ENCODE data around the gene KIF9. TPM values are rescaled to one million over a fixed set of nuclear protein-coding genes. Genes with fewer than 3 reads are reported as not detected.
A peak's percentile ranks its signal among the peaks of the same experiment; 100 is the strongest.
"Not testable (repeated sequence)": the region's sequence is repeated elsewhere in the genome, so short reads cannot be mapped to it uniquely, and the experiment has no call there.

The KIF9 gene
- total RNA-seq, 1 experiment from 2014 or later, result 7.1 TPM

DNA sequence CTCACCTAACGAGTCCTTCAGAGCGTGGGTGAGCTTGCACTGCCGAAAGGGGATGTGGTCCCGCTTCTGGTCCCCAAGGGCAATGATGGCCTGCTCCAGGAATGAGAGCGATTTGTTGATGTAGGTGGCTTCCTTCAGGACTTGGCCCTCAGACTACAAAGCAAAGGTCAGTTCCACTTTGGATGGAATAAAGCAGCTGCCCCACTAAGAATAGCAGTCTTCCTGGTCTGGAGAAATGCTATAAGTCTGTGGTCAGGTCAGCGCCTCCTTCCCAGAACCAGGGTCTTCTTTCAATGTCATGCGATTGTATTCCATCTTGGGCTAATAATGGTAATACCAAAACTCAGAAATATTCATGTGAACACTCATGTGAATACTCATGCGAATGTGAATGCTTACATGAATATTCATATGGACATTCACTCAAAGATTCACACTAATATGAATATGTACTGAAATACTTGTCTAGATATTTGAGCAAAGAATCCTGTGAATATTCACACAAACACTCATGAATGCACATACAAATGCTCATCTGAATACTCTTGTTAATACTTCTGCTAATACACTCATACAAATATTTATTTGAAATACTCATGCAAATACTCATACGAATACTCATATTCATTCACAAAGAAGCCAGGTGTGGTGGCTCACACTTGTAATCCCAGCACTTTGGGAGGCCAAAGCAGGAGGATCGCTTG is 16.7 kb downstream of the KIF9 start:
- in situ Hi-C loops (cut with HindIII; ENCODE audit: low pct_unique_long_range_greater_than_20kb, low sequenced_read_pairs), result no loop called here
- no peak for DNase-seq (ENCODE audit: low read depth)

GRCh38 chr3:47265008-47265407 is 17.6 kb downstream of the KIF9 start:
- in situ Hi-C loops (cut with HindIII; ENCODE audit: low pct_unique_long_range_greater_than_20kb, low sequenced_read_pairs), result no loop called here
- DNase-seq (ENCODE audit: low read depth), result no peak

DNA sequence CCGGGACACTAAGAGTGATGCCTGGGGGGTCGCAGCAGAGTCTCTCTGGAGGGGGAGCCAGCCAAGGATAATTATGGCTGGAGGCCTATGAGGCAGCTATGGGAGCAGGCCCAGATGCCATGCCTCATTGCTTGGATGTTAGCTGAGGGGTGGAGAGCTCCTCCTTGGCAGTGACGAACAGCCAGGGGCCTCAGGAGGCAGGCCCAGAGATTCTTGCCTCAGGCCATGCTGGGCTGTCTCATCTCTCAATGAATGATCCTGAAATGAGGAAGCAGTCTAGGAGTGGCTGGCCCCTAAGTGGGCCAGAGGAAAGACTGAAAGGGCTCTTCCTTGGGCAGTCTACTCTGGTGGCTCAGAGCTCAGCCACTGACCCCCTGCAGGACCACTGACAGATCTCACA is 21.3 kb downstream of the KIF9 start:
- in situ Hi-C loops (cut with HindIII; ENCODE audit: low pct_unique_long_range_greater_than_20kb, low sequenced_read_pairs), result no loop called here
- peak; percentile 45 for DNase-seq (ENCODE audit: low read depth)

DNA sequence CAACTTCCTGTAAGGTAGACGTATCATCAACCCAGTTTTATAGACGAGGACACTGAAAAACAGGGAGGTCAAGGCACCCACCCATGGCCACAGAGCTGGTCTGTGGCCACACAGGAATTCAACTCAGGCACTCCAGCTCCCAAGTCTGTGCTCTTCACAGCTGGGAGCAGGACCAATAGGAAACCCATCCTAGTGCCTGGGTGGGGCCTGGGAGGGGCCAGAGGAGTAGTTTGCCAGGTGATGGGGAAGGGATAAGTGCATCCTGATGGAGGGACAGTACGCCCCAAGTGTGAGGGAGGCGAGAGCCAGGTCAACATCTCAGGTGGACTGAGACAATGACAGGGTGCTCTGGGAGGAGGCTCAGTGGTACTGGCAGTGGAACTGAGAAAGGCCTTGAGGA is 22.0 kb downstream of the KIF9 start:
- DNase-seq (ENCODE audit: low read depth), result no peak
- in situ Hi-C loops (cut with HindIII; ENCODE audit: low pct_unique_long_range_greater_than_20kb, low sequenced_read_pairs), result no loop called here

- in situ Hi-C loops (cut with HindIII; ENCODE audit: low pct_unique_long_range_greater_than_20kb, low sequenced_read_pairs), result no loop called here
- no peak for DNase-seq (ENCODE audit: low read depth)
These were observed 23.5 kb downstream of the KIF9 start for GRCh38 chr3:47259114-47259513.

GRCh38 chr3:47256331-47256730 is 26.3 kb downstream of the KIF9 start:
- DNase-seq (ENCODE audit: low read depth); in situ Hi-C loops (cut with HindIII; ENCODE audit: low pct_unique_long_range_greater_than_20kb, low sequenced_read_pairs): not testable (repeated sequence)

DNA sequence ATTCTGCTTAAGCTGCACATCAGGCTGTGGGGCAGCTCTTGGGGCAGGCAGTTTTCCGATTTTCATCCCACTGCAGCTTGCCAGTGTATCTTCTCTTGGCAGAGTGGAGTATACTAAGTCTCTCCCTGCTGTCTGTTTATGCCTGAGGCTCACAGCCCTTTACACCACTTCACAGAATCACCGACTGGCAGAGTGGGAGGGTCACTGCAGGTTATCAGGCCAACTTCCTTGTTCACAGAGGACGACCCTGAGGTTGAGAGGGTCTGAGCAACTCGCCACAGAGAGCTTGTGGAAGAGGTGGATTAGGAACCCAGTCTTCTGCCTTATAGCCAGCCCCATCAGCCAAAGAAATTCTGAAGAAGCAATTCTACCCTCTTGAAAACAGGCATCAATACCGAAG is 30.9 kb downstream of the KIF9 start:
- DNase-seq (ENCODE audit: low read depth), result no peak
- in situ Hi-C loops (cut with HindIII; ENCODE audit: low pct_unique_long_range_greater_than_20kb, low sequenced_read_pairs), result no loop called here

- DNase-seq (ENCODE audit: low read depth); in situ Hi-C loops (cut with HindIII; ENCODE audit: low pct_unique_long_range_greater_than_20kb, low sequenced_read_pairs): not testable (repeated sequence)
These were observed 31.5 kb downstream of the KIF9 start for GRCh38 chr3:47251085-47251484.

- no peak for DNase-seq (ENCODE audit: low read depth)
- in situ Hi-C loops (cut with HindIII; ENCODE audit: low pct_unique_long_range_greater_than_20kb, low sequenced_read_pairs), result no loop called here
These were observed 32.1 kb downstream of the KIF9 start for GRCh38 chr3:47250309-47251060.

DNA sequence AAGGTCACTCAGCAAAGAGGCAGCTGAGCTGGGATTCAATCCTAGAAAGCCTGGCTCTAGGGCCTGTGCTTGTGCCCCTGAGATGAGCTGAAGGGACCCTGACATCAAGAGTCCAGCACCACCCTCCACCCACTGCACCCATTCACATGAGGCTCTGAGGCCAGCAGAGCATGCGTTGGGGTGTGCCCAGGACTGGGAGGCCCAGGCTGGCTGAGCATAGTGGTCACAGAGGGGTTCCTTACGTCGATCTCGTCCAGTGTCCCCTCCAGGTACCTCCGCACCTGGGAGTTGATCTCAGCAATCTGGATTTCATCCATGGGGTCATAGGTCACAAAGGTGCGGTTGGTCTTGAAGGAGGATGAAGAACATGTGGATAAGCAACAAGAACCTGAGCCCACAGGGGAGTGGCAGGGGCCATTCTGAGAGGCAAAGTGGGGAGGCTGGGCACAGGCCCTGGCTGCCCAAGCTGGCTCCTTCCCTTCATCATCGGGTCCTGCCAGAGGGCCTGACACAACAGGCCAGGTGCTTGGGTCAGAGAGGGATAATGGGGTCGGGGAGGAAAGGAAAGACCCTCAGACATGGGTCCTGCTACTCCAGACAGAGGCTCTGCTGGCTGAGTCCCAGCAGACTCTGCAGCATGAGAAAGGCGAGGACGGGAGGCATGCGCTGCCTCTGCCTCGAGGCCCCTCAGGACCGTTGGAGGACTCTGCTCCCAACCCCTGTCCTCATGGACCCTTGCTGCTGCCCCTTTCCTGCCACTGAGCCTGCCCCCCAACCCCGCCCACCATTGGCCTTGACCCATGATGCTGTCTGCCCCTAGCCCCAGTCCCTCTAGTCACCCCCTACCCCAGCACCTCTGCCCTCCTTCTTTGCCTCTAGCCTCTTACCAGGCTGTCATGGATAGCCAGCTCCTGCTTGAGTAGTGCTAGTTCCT is 35.2 kb downstream of the KIF9 start:
- DNase-seq (ENCODE audit: low read depth), result no peak
- in situ Hi-C loops (cut with HindIII; ENCODE audit: low pct_unique_long_range_greater_than_20kb, low sequenced_read_pairs), result no loop called here

GRCh38 chr3:47245271-47245670 is 37.3 kb downstream of the KIF9 start:
- in situ Hi-C loops (cut with HindIII; ENCODE audit: low pct_unique_long_range_greater_than_20kb, low sequenced_read_pairs), result no loop called here

DNA sequence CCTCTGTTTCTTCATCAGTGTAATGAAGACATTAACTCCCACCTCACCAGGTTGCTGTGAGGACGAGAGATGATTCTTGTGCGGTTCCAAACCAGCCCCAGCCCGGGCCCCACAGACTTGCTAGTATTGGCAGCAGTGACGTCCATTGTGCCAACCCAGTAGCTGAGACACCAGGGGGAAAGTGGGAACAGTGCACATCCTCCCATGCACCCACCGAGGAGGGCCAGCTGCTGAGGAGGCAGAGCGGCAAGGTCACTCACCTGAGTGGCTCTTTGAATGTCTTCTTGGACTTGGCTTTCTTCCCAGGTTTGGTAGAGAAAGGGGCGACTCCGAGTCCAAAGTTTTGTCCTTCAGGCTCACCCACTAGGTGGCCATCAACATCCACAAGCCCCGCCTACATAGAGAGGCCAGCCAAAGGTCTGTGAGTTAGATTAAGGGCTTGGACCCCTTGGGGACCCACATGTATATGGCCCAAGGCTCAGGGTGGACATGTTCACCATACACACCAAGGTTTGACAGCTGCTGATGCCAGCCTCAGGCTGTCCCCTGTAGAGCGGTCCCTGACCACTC is 38.0 kb downstream of the KIF9 start:
- in situ Hi-C loops (cut with HindIII; ENCODE audit: low pct_unique_long_range_greater_than_20kb, low sequenced_read_pairs), result no loop called here
- no peak for DNase-seq (ENCODE audit: low read depth)

More at GRCh38 chr3:47245271-47245670, 37.3 kb downstream of the KIF9 start:
- no peak for DNase-seq (ENCODE audit: low read depth)

GRCh38 chr3:47243419-47244147 is 39.0 kb downstream of the KIF9 start:
- in situ Hi-C loops (cut with HindIII; ENCODE audit: low pct_unique_long_range_greater_than_20kb, low sequenced_read_pairs), result no loop called here
- no peak for DNase-seq (ENCODE audit: low read depth)

DNA sequence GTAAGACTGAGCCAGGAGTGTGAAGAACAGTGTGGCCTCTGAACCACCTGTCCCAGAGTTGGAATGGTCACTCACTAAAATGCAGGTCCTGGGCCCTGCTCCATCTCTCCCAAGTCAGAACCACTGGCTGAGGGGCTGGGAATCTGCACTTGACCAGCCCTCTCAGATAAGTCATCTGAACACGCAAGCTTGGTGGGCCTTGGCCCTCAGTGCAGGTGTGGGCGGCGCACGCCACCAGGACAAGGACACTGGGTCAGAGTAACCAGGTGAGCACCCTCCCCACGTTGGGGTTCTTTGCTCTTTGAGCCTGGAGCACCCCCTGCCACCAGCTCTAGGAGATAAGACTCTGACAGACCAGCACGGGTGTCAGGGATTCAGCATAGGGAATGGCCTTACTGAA is 42.7 kb downstream of the KIF9 start:
- DNase-seq (ENCODE audit: low read depth), result no peak

DNA sequence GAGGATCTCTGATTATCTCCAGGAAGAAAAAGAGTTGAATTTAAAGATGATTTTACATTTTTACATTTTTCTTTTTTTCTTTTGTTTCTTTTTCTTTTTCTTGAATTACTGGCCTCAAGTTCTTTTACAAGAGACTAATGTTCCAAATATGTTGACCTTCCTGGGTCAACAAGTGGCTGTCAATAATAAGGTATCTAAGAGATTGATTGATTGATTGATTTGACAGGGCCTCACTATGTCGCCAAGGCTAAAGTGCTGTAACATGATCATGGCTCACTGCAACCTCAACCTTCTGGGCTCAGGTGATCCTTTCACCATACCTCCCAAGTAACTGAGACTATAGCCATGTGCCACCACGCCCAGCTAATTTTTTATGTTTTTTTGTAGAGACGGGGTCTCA is 44.6 kb downstream of the KIF9 start:
- in situ Hi-C loops (cut with HindIII; ENCODE audit: low pct_unique_long_range_greater_than_20kb, low sequenced_read_pairs), result no loop called here
- DNase-seq (ENCODE audit: low read depth), result no peak

More for the DNA sequence above, 42.7 kb downstream of the KIF9 start:
- in situ Hi-C loops (cut with HindIII; ENCODE audit: low pct_unique_long_range_greater_than_20kb, low sequenced_read_pairs), result no loop called here

GRCh38 chr3:47228088-47228487 is 54.5 kb downstream of the KIF9 start:
- in situ Hi-C loops (cut with HindIII; ENCODE audit: low pct_unique_long_range_greater_than_20kb, low sequenced_read_pairs), result no loop called here
- no peak for DNase-seq (ENCODE audit: low read depth)

- in situ Hi-C loops (cut with HindIII; ENCODE audit: low pct_unique_long_range_greater_than_20kb, low sequenced_read_pairs), result no loop called here
- DNase-seq (ENCODE audit: low read depth), result no peak
These were observed 54.9 kb downstream of the KIF9 start for GRCh38 chr3:47227678-47228077.

Data from Caki2 (cell line).